ENCODE results near the gene OR7A10.
"Not testable (repeated sequence)": the region's sequence is repeated elsewhere in the genome, so short reads cannot be mapped to it uniquely, and the experiment has no call there.

The OR7A10 gene

DNA sequence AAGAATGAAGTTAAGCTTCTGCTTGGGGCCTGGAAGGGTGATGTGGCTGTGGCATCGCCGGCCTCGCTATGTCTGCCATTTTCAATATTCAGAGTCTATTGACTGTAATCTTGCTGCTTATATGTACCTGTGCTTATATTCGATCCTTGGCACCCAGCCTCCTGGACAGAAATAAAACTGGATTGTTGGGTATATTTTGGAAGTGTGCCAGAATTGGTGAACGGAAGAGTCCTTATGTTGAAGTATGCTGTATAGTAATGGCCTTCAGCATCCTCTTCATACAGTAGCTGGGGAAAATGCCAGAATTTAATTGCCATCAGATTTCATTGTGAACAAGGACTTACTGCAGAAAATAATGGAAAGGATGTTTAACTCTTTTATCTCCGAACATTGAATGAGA, 56.5 kb downstream of the OR7A10 start:
- DNase-seq, result not testable (repeated sequence)

All from stimulated activated CD4-positive, alpha-beta T cell treated with anti-CD3 and anti-CD28 coated beads, Interleukin-2, amount 100 ng/mL, for 24 hours (primary cell).